ENCODE results near the gene AUP1.

AUP1 gene

DNA sequence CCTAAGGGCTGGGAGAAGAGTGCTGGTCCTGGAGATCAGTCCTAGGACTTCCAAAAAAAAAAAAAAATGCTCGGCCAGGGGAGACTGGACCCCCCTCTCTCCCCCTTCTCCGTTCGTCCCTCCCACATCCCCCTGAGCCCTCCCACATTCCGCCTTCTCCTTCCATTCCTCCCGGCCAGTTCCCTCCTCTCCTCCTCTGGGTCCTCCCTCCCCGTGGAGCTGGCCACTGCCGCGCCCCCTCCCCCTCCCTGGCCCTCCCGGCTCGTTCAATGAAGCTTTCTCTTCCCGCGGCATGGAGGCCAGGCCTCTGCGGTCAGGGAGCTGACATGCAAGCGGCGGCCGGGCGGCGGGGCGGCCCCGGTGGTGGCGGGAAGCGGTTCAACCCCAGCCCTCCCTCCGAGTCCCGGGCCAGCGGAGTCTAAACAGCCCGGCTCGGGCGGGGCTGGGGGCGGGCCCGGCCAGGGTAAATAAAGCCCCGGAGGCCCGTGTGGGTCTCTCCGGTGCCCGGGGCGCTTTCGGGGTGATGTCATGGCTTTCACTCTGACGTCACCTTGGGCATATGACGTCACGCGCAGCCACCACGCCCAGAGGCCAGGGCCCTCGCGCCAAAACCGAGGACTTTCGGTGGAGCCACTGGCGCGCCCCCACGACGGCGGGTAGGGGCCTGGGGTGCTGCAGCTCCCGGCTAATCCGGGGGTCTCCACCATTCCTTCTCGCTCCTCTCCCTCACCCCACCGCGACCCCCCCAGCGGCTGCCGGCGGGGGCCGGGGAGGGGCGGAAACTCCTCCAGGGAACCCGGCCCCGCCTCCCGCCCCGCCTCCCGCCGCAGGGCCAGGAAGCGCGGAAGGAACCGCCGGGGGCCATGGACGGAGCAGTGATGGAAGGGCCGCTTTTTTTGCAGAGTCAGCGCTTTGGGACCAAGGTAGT, 24.6 kb upstream of the AUP1 start, which contains the start of the genes DOK1 and LOXL3:
DOK1 (plus strand) TSS at position 829 of the 928 bp plus-strand sequence; CDS start at position 864, 35 bp downstream.
LOXL3 (minus strand) TSS at position 51 of the 928 bp plus-strand sequence. CDS start 1,308 bp downstream, outside the sequence.
- DNase-seq (ENCODE audit: low read depth): no peak
- H3K4me3 ChIP-seq (ENCODE audit: control insufficient read depth, low read depth, low read length): peak within 1 kb of the TSS; percentile 94
- TF ChIP-seq, protein P1, sequence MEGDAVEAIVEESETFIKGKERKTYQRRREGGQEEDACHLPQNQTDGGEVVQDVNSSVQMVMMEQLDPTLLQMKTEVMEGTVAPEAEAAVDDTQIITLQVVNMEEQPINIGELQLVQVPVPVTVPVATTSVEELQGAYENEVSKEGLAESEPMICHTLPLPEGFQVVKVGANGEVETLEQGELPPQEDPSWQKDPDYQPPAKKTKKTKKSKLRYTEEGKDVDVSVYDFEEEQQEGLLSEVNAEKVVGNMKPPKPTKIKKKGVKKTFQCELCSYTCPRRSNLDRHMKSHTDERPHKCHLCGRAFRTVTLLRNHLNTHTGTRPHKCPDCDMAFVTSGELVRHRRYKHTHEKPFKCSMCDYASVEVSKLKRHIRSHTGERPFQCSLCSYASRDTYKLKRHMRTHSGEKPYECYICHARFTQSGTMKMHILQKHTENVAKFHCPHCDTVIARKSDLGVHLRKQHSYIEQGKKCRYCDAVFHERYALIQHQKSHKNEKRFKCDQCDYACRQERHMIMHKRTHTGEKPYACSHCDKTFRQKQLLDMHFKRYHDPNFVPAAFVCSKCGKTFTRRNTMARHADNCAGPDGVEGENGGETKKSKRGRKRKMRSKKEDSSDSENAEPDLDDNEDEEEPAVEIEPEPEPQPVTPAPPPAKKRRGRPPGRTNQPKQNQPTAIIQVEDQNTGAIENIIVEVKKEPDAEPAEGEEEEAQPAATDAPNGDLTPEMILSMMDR (IDR thresholded peaks at IDR 0.05; ENCODE audit: control insufficient read depth, insufficient read depth, low read depth, low read length, missing control alignments): no peak

DNA sequence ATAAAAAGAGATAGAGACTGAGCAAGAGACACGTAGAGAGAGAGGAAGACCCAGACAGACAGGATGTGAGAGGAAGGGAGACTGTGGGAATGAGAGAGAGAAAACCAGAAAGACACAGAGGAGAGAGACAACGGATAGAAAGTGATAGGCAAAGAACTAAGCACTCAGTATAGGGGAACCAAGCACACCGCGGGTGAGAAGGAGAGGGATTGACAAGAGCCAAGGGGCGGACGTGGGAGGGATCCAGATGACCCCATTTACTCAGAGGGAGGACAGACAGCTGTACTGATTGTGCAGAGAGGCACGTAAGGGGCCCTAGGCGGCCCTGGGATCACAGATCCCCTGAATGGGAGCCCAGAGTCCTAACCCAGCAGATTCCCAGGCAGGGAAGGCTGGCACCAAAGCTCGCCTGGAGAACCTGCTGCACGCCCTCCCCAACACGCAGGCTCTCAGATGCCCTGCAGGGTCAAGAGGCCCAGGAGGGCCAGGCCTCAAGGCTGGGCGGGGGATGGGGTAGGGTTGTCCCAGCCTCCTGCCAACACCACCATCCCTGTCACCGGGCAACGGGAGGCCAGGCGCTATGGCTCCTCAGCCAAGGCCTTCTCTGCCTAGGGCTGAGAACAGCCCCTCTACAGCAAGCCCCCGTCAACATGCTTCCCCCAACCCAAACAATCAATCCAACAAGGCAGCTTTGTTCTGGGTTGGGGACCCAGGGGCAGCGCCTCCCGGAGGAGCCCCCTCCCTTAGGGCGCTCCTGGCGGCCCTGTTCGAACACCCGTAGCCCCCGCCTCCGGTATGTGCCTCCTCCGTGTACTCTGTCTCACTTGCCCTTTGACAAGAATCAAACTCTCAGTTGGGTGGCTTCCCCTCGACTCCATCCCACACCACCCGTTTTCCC, 23.7 kb upstream of the AUP1 start:
- peak overlapping the region; percentile 94 for H3K4me3 ChIP-seq (ENCODE audit: control insufficient read depth, low read depth, low read length)
- DNase-seq (ENCODE audit: low read depth): no peak
- TF ChIP-seq, protein P1 (IDR thresholded peaks at IDR 0.05; ENCODE audit: control insufficient read depth, insufficient read depth, low read depth, low read length, missing control alignments): no peak

DNA sequence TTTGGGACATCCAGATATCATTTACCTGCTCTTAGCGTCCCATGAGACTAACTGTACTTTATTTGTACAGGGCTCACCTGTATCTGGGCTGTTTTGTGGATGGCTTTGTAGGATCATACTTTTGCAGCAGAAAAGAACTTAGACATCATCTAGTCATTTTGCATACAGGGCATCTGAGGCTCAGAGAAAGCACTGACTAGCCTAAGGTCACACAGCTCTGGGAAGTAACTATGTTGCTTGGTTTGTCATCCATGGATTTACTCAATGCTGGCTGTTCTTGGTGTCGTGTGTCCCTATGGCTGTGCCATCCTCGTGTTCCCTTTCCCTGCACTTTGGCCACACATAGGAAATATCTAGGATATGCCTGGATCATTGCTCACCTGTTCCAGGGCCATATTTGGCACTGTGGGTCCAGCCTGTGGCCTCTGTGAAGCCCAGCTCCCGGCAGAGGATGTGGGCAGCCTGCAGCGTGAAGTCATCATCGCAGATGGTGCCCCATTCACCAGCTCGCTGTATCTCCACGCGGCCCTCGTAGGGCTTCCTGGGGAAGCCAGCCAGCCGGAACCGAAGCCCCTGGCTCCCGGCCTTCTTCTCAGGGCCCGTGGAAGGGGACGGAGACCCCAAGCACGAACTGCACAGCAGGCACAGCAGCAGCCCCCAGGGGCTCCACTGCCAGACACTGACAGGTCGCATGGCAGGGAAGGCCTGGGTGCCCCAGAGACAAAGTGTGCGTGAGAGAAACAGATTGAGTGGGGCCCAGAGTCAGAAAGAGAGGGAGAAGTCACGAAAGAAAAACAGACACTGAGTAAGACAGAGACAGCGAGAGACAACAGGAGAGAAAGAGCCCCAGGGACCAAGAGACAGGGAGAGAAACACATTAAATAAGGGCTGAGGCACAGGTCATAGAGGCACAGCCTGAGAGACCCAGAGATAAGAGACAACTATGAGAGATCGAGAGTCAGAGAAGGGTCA, 22.7 kb upstream of the AUP1 start:
- TF ChIP-seq, protein P1 (IDR thresholded peaks at IDR 0.05; ENCODE audit: control insufficient read depth, insufficient read depth, low read depth, low read length, missing control alignments): no peak
- DNase-seq (ENCODE audit: low read depth): no peak
- peak overlapping the region; percentile 94 for H3K4me3 ChIP-seq (ENCODE audit: control insufficient read depth, low read depth, low read length)

DNA sequence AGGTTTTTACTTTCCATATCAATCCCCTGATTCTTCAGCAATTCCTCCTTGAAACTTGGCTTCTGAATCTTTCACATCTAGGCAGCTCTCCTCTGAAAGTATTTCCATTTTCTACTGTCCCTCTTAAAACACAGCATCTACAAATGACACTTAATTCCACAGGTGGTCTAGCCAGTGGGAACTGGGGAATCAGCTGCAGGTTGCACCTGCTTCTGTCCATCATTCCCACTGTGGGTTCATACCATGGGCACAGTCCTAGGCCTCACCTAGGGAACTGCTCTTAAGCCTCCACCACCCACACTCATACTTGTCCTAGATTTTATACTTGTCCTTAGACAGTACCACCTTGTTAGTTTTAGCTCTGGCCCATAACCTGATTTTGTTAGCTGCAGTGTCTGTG, 22.0 kb upstream of the AUP1 start:
- TF ChIP-seq, protein P1 (IDR thresholded peaks at IDR 0.05; ENCODE audit: control insufficient read depth, insufficient read depth, low read depth, low read length, missing control alignments): no peak
- no peak for DNase-seq (ENCODE audit: low read depth)
- no peak overlapping the region for H3K4me3 ChIP-seq (ENCODE audit: control insufficient read depth, low read depth, low read length)

DNA sequence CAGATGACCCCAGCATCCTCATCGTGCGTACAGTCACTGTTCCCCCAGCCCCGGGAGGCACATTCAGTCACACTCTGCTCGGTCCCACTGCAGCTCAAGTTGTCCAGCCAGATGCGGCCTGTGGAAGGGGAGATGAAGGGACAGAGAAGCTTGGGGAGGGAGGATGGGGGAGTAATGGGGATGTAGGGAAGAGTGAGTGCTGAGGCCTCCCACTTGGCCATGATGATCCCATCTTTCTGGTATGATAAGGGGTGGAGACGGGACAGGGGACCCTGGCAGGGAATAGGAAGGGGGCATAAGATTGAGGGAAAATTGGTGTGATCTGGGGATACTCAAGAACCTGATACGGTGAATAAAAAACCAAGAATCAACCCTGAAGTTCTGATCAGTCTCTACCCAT, 20.7 kb upstream of the AUP1 start:
- DNase-seq (ENCODE audit: low read depth): no peak
- TF ChIP-seq, protein P1 (IDR thresholded peaks at IDR 0.05; ENCODE audit: control insufficient read depth, insufficient read depth, low read depth, low read length, missing control alignments): no peak
- H3K4me3 ChIP-seq (ENCODE audit: control insufficient read depth, low read depth, low read length): no peak overlapping the region
